SU-DHL-6 (cell line): Measurements from ENCODE around the gene CLCN6.

Source experiments
- EZH2phosphoT487 ChIP-seq: fragments of 200-600 bp; sonication (generic), shearing (Covaris generic); conservative IDR thresholded peaks from 2 replicates; pipeline ENCODE4 v1.6.1; 2018; ENCODE audit warnings: mild to moderate bottlenecking, antibody characterized with exemption, low read length, moderate library complexity, mixed read lengths
- TF ChIP-seq, protein P1 (sequence below): fragments of 200-600 bp; sonication (generic); IDR thresholded peaks from one replicate; pipeline ENCODE4 v1.5.1; 2017; ENCODE audit warnings: antibody characterized with exemption, mild to moderate bottlenecking, low read length, moderate library complexity; ENCODE audit not compliant: insufficient read depth, poor library complexity, severe bottlenecking

DNA sequence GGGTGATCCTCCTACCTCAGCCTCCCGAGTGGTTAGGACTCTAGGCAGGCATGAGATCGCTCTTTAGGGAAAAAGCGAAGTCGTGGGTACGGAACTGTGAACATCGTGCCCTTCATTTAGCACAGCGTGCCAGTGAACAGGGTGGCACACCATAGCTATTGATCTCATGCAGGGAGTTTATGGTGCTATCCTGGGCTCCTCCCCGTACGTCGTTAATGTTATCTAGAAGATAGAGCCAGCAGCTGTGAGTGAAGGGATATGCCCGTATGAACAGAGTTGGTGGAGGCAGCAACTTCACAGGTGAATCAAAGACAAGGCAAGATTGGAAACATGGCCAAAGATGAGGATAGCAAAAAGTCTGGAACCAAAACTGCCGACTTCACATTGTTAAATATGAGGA lies 11.2 kb downstream of the CLCN6 start:
- TF ChIP-seq, protein P1, sequence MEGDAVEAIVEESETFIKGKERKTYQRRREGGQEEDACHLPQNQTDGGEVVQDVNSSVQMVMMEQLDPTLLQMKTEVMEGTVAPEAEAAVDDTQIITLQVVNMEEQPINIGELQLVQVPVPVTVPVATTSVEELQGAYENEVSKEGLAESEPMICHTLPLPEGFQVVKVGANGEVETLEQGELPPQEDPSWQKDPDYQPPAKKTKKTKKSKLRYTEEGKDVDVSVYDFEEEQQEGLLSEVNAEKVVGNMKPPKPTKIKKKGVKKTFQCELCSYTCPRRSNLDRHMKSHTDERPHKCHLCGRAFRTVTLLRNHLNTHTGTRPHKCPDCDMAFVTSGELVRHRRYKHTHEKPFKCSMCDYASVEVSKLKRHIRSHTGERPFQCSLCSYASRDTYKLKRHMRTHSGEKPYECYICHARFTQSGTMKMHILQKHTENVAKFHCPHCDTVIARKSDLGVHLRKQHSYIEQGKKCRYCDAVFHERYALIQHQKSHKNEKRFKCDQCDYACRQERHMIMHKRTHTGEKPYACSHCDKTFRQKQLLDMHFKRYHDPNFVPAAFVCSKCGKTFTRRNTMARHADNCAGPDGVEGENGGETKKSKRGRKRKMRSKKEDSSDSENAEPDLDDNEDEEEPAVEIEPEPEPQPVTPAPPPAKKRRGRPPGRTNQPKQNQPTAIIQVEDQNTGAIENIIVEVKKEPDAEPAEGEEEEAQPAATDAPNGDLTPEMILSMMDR: no peak
- TF ChIP-seq EZH2phosphoT487: no peak
